ENCODE measurements around the gene PAX5. TPM values are rescaled to one million over a fixed set of nuclear protein-coding genes. Genes with fewer than 3 reads are reported as not detected.

The PAX5 gene
- total and polyA plus RNA-seq, 4 donors = 0.08 to 2.3 (median 0.40) TPM

- WGBS, 2 donors = 31 to 49% methylated on average over 26 of the region's 26 CpGs
- peaks cover 0 to 4% (median 0%) of the 10 kb centered on the region in 4 donors for H3K9me3 ChIP-seq (ENCODE audit: control insufficient read depth in 4 of 4, insufficient read depth in 3 of 4, low read length in 3 of 4)
- peaks cover 0 to 7% (median 0%) of the 10 kb centered on the region in 5 donors for H3K4me1 ChIP-seq (ENCODE audit: control insufficient read depth in 5 of 5, insufficient read depth in 5 of 5, low read length in 5 of 5)
- H3K36me3 ChIP-seq (ENCODE audit: control insufficient read depth in 4 of 4, insufficient read depth in 4 of 4, low read length in 4 of 4) = no peaks in the 10 kb centered on the region
- H3K27ac ChIP-seq (ENCODE audit: low read depth in 1 of 2, low read length in 1 of 2) = no peak overlapping the region
- H3K27me3 ChIP-seq (ENCODE audit: control insufficient read depth in 3 of 3, insufficient read depth in 3 of 3, low read length in 2 of 3) = peaks cover 0 to 22% (median 0%) of the 10 kb centered on the region in 3 donors
- DNase-seq = peak; percentile 18 to 44 (median 32)
- ATAC-seq (ENCODE audit: insufficient read depth, low FRiP score) = no peak
- no peak for TF ChIP-seq CTCF (IDR thresholded peaks at IDR 0.05; ENCODE audit: control extremely low read depth, extremely low read depth)
- no peak overlapping the region for H3K4me3 ChIP-seq
- H3K9ac ChIP-seq (ENCODE audit: insufficient read depth in 1 of 2, low read length in 2 of 2) = no peak overlapping the region
Measured at GRCh38 chr9:36961561-36962325, 72.3 kb downstream of the PAX5 start.

- 60 to 61% methylated on average over 4 of the region's 4 CpGs for WGBS, 2 donors
- ATAC-seq (ENCODE audit: insufficient read depth, low FRiP score) = no peak
- H3K9ac ChIP-seq (ENCODE audit: insufficient read depth in 1 of 2, low read length in 2 of 2) = no peak overlapping the region
Measured at GRCh38 chr9:36961051-36961450, 73.0 kb downstream of the PAX5 start.

GRCh38 chr9:36960575-36960955, 73.5 kb downstream of the PAX5 start:
- no peak for ATAC-seq (ENCODE audit: insufficient read depth, low FRiP score)
- Histone ChIP-seq H3K9me3 (ENCODE audit: control insufficient read depth in 4 of 4, insufficient read depth in 3 of 4, low read length in 3 of 4) (peaks cover 0 to 4% (median 0%) of the 10 kb centered on the region in 4 donors), H3K4me3 (no peak overlapping the region), H3K9ac (ENCODE audit: insufficient read depth in 1 of 2, low read length in 2 of 2) (no peak overlapping the region), H3K36me3 (ENCODE audit: control insufficient read depth in 4 of 4, insufficient read depth in 4 of 4, low read length in 4 of 4) (no peaks in the 10 kb centered on the region), H3K27me3 (ENCODE audit: control insufficient read depth in 3 of 3, insufficient read depth in 3 of 3, low read length in 2 of 3) (peaks cover 0 to 29% (median 0%) of the 10 kb centered on the region in 3 donors), H3K27ac (ENCODE audit: low read depth in 1 of 2, low read length in 1 of 2) (no peak overlapping the region), H3K4me1 (ENCODE audit: control insufficient read depth in 5 of 5, insufficient read depth in 5 of 5, low read length in 5 of 5) (peaks cover 0 to 7% (median 0%) of the 10 kb centered on the region in 5 donors)
- TF ChIP-seq CTCF (IDR thresholded peaks at IDR 0.05; ENCODE audit: control extremely low read depth, extremely low read depth) = no peak
- 94% methylated on average over 7 of the region's 7 CpGs for WGBS, 2 donors
- DNase-seq = no peak

More at GRCh38 chr9:36961051-36961450, 73.0 kb downstream of the PAX5 start:
- peaks cover 0 to 28% (median 0%) of the 10 kb centered on the region in 3 donors for H3K27me3 ChIP-seq (ENCODE audit: control insufficient read depth in 3 of 3, insufficient read depth in 3 of 3, low read length in 2 of 3)
- peaks cover 0 to 7% (median 0%) of the 10 kb centered on the region in 5 donors for H3K4me1 ChIP-seq (ENCODE audit: control insufficient read depth in 5 of 5, insufficient read depth in 5 of 5, low read length in 5 of 5)
- no peak overlapping the region for H3K4me3 ChIP-seq
- H3K27ac ChIP-seq (ENCODE audit: low read depth in 1 of 2, low read length in 1 of 2) = no peak overlapping the region
- no peaks in the 10 kb centered on the region for H3K36me3 ChIP-seq (ENCODE audit: control insufficient read depth in 4 of 4, insufficient read depth in 4 of 4, low read length in 4 of 4)
- DNase-seq = no peak
- no peak for TF ChIP-seq CTCF (IDR thresholded peaks at IDR 0.05; ENCODE audit: control extremely low read depth, extremely low read depth)
- H3K9me3 ChIP-seq (ENCODE audit: control insufficient read depth in 4 of 4, insufficient read depth in 3 of 4, low read length in 3 of 4) = peaks cover 0 to 4% (median 0%) of the 10 kb centered on the region in 4 donors
